IMR-90 (cell line): ENCODE measurements around the gene NEGR1. TPM values are rescaled to one million over a fixed set of nuclear protein-coding genes. Genes with fewer than 3 reads are reported as not detected.

ENCODE experiments used
- ATAC-seq: fragments of 200-7000 bp; cut with Tn5 transposase; 2 replicates; pipeline ENCODE4 v1.9.1; 2020; ENCODE audit warnings: low read depth, mild to moderate bottlenecking, moderate library complexity
- BruUV-seq: library from RNA; stranded (reverse); fragments of 400-500 nt; replicated peaks from 2 replicates; lab custom pipeline; 2021; lab: Mats Ljungman, UMichigan
- CTCF ChIA-PET: fragments of 300-600 bp; formaldehyde crosslinking; extraction: SDS; loops from one replicate; lab custom pipeline; 2021; ENCODE audit warnings: antibody characterized with exemption; lab: Yijun Ruan, JAX
- POLR2A ChIA-PET: fragments of 300-600 bp; sonication (Branson Sonifier 250); formaldehyde crosslinking; loops from one replicate; lab custom pipeline; 2022; ENCODE audit warnings: antibody characterized with exemption; ENCODE audit not compliant: unreplicated experiment; lab: Charles Lee
- DNase-seq: peaks from one replicate; pipeline ENCODE4 v3.0.0; 2013
- H2AFZ ChIP-seq: replicated peaks from 2 replicates; pipeline ENCODE3; 2013; ENCODE audit warnings: low read length, mild to moderate bottlenecking; ENCODE audit not compliant: poor library complexity
- H2AK5ac ChIP-seq: 2 replicates; pipeline ENCODE4 v1.6.1; 2013; ENCODE audit warnings: low read depth, low read length, inconsistent platforms
- H2AK9ac ChIP-seq: replicated peaks from 2 replicates; pipeline ENCODE3; 2013; ENCODE audit warnings: mild to moderate bottlenecking, low read depth, low read length, moderate library complexity; ENCODE audit not compliant: poor library complexity
- H2BK120ac ChIP-seq: 2 replicates; pipeline ENCODE4 v1.6.1; 2013; ENCODE audit warnings: low read depth, low read length, inconsistent platforms
- H2BK15ac ChIP-seq: 3 replicates; pipeline ENCODE4 v1.6.1; 2013; ENCODE audit warnings: low read depth, low read length, inconsistent platforms
- H2BK20ac ChIP-seq: 2 replicates; pipeline ENCODE4 v1.6.1; 2013; ENCODE audit warnings: low read depth, mild to moderate bottlenecking, inconsistent platforms, low read length, moderate library complexity
- H2BK5ac ChIP-seq: 2 replicates; pipeline ENCODE4 v1.6.1; 2013; ENCODE audit warnings: mild to moderate bottlenecking, low read depth, low read length, inconsistent platforms; ENCODE audit not compliant: poor library complexity, severe bottlenecking
- H3K14ac ChIP-seq: replicated peaks from 2 replicates; pipeline ENCODE4 v1.6.1; 2013; ENCODE audit warnings: low read depth, low read length, inconsistent platforms
- H3K18ac ChIP-seq: 2 replicates; pipeline ENCODE4 v1.6.1; 2013; ENCODE audit warnings: low read depth, low read length, control low read depth
- H3K23ac ChIP-seq: 2 replicates; pipeline ENCODE4 v1.6.1; 2013; ENCODE audit warnings: low read depth, low read length, inconsistent platforms
- H3K27ac ChIP-seq: 2 replicates; pipeline ENCODE4 v1.5.1; 2013; ENCODE audit warnings: mild to moderate bottlenecking, control low read depth, low read length; ENCODE audit not compliant: insufficient read depth
- H3K27me3 ChIP-seq: 2 replicates; pipeline ENCODE4 v1.6.1; 2013; ENCODE audit warnings: low read length; ENCODE audit not compliant: control insufficient read depth, insufficient read depth
- H3K36me3 ChIP-seq: 2 replicates; pipeline ENCODE4 v1.6.1; 2013; ENCODE audit warnings: low read length, mixed read lengths; ENCODE audit not compliant: control insufficient read depth, insufficient read depth
- H3K4ac ChIP-seq: 2 replicates; pipeline ENCODE4 v1.6.1; 2013; ENCODE audit warnings: low read depth, low read length, inconsistent platforms
- H3K4me1 ChIP-seq: 2 replicates; pipeline ENCODE4 v1.6.1; 2013; ENCODE audit warnings: low read length, mixed read lengths; ENCODE audit not compliant: control insufficient read depth, insufficient read depth
- H3K4me2 ChIP-seq: 2 replicates; pipeline ENCODE4 v1.6.1; 2013; ENCODE audit warnings: low read depth, mild to moderate bottlenecking, control low read depth, low read length, moderate library complexity
- H3K4me3 ChIP-seq: 2 replicates; pipeline ENCODE4 v1.5.1; 2013; ENCODE audit warnings: low read depth, mild to moderate bottlenecking, control low read depth, low read length, moderate library complexity; ENCODE audit not compliant: insufficient read depth
- H3K56ac ChIP-seq: 2 replicates; pipeline ENCODE4 v1.6.1; 2013; ENCODE audit warnings: low read length, inconsistent platforms; ENCODE audit not compliant: insufficient read depth; ENCODE audit errors: extremely low read depth
- H3K79me1 ChIP-seq, 2 experiments: 2 replicates each; pipeline ENCODE4 v1.6.1; 2013; ENCODE audit warnings: low read length in 2 of 2, inconsistent platforms in 1 of 2, low read depth in 1 of 2
- H3K9ac ChIP-seq: 2 replicates; pipeline ENCODE4 v1.6.1; 2013; ENCODE audit warnings: low read depth, low read length, control low read depth
- H3K9me1 ChIP-seq: 2 replicates; pipeline ENCODE4 v1.6.1; 2013; ENCODE audit warnings: low read length, inconsistent platforms; ENCODE audit not compliant: insufficient read depth
- H3K9me3 ChIP-seq: 2 replicates; pipeline ENCODE4 v1.6.1; 2013; ENCODE audit warnings: low read length; ENCODE audit not compliant: control insufficient read depth, insufficient read depth
- H4K20me1 ChIP-seq: 2 replicates; pipeline ENCODE4 v1.6.1; 2013; ENCODE audit warnings: low read length, inconsistent platforms; ENCODE audit not compliant: insufficient read depth
- H4K5ac ChIP-seq: 2 replicates; pipeline ENCODE4 v1.6.1; 2013; ENCODE audit warnings: mild to moderate bottlenecking, low read depth, low read length, control low read depth
- H4K8ac ChIP-seq, 2 experiments: 2 replicates each; pipeline ENCODE4 v1.6.1; 2013; ENCODE audit warnings: low read depth in 2 of 2, low read length in 2 of 2, control low read depth in 1 of 2, inconsistent platforms in 1 of 2
- H4K91ac ChIP-seq: 2 replicates; pipeline ENCODE4 v1.6.1; 2013; ENCODE audit warnings: low read depth, low read length, inconsistent platforms; ENCODE audit not compliant: insufficient read depth
- CEBPB ChIP-seq: IDR thresholded peaks from 2 replicates; pipeline ENCODE4 v1.6.1; 2012; ENCODE audit warnings: low read depth, low read length, improper control_type of control experiment
- FOS ChIP-seq: fragments of 150-350 bp; IDR thresholded peaks from 2 replicates; pipeline ENCODE4 v1.6.1; 2016; ENCODE audit warnings: low read depth, low read length
- WGBS, 2 experiments: methylation state at CpG; one replicate each; pipeline versions ENCODE4 v1.1.5 to v1.1.7; 2013; ENCODE audit warnings: missing lambda C conversion rate in 2 of 2; ENCODE audit not compliant: insufficient read length in 1 of 2; ENCODE audit errors: extremely low coverage in 2 of 2; 5-methylcytosine and 5-hydroxymethylcytosine counted together
- dilution Hi-C: fragments of 300-500 bp; cut with HindIII; formaldehyde crosslinking; loops from one replicate; pipeline ENCODE4 v1.14.3; 2018; ENCODE audit warnings: low sequenced_read_pairs; ENCODE audit not compliant: unreplicated experiment
- in situ Hi-C: fragments of 300-500 bp; cut with MboI; formaldehyde crosslinking; loops from 3 replicates; pipeline ENCODE4 v1.14.3; 2019; ENCODE audit warnings: low sequenced_read_pairs, inconsistent platforms, mixed read lengths
- intact Hi-C: fragments of 100-400 bp; cut with micrococcal nuclease; formaldehyde crosslinking; loops from 2 replicates; pipeline ENCODE4 v1.10.0; 2022
- polyA plus RNA-seq, 3 experiments: library from polyadenylated mRNA; depleted of rRNA; stranded (reverse); fragments of >200 nt; gene quantifications; 2 replicates each; pipeline ENCODE4 v1.2.3, GENCODE V29; 2012; ENCODE audit warnings: low replicate concordance in 1 of 3
- total RNA-seq: library from RNA; depleted of rRNA; stranded (reverse); fragments of >200 nt; gene quantifications from 2 replicates; pipeline ENCODE4 v1.2.3, GENCODE V29; 2012

The NEGR1 gene
- total and polyA plus RNA-seq, 2 of the 4 experiments (the other 2 are of a cell fraction) = 5.1 to 9.1 TPM

GRCh38 chr1:72197786-72198185 lies 84.6 kb downstream of the NEGR1 start:
- Histone ChIP-seq H3K27me3 (no peaks in the 10 kb centered on the region), H3K4ac (no peak overlapping the region), H3K79me1 (no peaks in the 10 kb centered on the region; a peak in 1 of 4 replicates), H4K20me1 (no peaks in the 10 kb centered on the region), H2BK15ac (no peak overlapping the region), H2AFZ (no peak overlapping the region), H3K4me1 (peaks cover 2% of the 10 kb centered on the region; the same call in 1 of the 2 replicates), H2BK20ac (no peak overlapping the region), H2AK9ac (no peak overlapping the region), H3K4me3 (no peak overlapping the region), H3K27ac (no peak overlapping the region), H3K9me1 (0 out of 2 replicates have a peak, but pooled peaks cover 2% of the 10 kb centered on the region), H2BK120ac (no peak overlapping the region), H3K56ac (no peak overlapping the region), H4K91ac (no peak overlapping the region), H3K9ac (no peak overlapping the region), H2AK5ac (no peak overlapping the region), H3K18ac (no peak overlapping the region), H3K23ac (no peak overlapping the region), H3K14ac (no peak overlapping the region), H2BK5ac (no peak overlapping the region), H3K4me2 (no peak overlapping the region), H4K8ac (no peak overlapping the region), H3K9me3 (no peaks in the 10 kb centered on the region; the same call in 1 of the 2 replicates), H4K5ac (no peak overlapping the region), H3K36me3 (no peaks in the 10 kb centered on the region)
- no peak for DNase-seq
- in situ Hi-C loops = no loop called here
- WGBS, 2 experiments = no CpG with 5 or more reads among the region's 3 CpGs
- no peak for ATAC-seq
- BruUV-seq = no TSS peak
- ChIA-PET POLR2A (no interaction called here), CTCF (no interaction called here)
- dilution Hi-C loops = no loop called here
- TF ChIP-seq FOS = no peak
- TF ChIP-seq CEBPB = peak; percentile 76
- intact Hi-C loops = no loop called here
